ENCODE data around the gene SLC2A13. TPM values are rescaled to one million over a fixed set of nuclear protein-coding genes. Genes with fewer than 3 reads are reported as not detected.

Gene SLC2A13
- total RNA-seq, 2 donors from 2014 or later: 14.5 to 20.0 TPM

DNA sequence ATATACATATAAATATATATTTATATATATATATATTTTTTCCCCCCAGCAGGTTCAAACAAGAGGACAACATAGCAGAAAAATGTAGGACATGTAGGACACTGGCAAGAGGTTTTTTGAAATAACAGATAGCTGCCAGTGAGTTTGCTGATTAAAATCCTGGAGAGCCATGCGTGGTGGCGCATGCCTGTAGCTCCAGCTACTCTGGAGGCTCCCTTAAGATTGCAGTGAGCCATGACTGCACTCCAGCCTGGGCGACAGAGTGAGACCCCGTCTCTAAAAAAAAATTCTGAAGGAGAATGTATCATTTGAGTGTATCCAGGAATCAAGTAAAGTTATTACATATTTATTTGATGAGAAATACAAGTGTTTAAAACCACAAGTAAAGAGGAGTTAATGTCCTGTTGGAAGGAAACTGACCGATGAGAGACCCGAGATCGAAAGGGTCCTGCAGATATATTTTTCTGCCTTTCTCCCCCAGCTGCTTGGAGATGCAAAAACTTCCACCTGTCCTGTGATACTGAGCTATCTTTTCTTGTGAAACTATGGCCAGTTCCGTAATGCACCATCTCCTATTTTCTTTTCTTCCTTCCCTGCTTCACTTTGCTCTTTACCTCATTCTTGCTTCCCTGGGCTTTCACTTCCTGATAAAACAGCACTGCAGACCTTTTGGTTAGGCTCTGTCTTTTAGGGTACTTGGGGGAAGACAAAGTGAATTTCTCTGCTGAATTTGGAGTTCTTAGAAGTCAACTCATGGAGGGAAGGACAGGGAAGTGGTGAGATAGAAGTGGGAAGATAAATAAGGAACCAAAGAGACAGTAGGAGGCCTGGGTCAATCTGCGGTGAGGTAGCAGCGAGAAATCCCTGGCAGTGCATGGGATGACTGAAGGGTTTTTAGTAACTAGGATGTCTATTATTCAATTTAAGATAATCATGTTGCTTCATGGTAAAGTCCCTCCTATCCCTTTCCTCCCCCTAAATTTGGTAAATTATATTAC is 41.2 kb upstream of the SLC2A13 start:
- Histone ChIP-seq H3K27ac (no peak overlapping the region), H3K4me1 (ENCODE audit: control insufficient read depth in 1 of 2, low read depth in 2 of 2) (no peaks in the 10 kb centered on the region), H3K9me3 (no peaks in the 10 kb centered on the region), H3K4me3 (no peak overlapping the region), H3K36me3 (no peaks in the 10 kb centered on the region), H3K27me3 (replicated peaks; ENCODE audit: insufficient read depth) (no peaks in the 10 kb centered on the region)
- TF ChIP-seq, protein P1, sequence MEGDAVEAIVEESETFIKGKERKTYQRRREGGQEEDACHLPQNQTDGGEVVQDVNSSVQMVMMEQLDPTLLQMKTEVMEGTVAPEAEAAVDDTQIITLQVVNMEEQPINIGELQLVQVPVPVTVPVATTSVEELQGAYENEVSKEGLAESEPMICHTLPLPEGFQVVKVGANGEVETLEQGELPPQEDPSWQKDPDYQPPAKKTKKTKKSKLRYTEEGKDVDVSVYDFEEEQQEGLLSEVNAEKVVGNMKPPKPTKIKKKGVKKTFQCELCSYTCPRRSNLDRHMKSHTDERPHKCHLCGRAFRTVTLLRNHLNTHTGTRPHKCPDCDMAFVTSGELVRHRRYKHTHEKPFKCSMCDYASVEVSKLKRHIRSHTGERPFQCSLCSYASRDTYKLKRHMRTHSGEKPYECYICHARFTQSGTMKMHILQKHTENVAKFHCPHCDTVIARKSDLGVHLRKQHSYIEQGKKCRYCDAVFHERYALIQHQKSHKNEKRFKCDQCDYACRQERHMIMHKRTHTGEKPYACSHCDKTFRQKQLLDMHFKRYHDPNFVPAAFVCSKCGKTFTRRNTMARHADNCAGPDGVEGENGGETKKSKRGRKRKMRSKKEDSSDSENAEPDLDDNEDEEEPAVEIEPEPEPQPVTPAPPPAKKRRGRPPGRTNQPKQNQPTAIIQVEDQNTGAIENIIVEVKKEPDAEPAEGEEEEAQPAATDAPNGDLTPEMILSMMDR (IDR thresholded peaks at IDR 0.05): no peak
- ATAC-seq (ENCODE audit: insufficient number of reproducible peaks, low FRiP score, low read depth) (no peak), DNase-seq (ENCODE audit: low spot score) (no peak)

DNA sequence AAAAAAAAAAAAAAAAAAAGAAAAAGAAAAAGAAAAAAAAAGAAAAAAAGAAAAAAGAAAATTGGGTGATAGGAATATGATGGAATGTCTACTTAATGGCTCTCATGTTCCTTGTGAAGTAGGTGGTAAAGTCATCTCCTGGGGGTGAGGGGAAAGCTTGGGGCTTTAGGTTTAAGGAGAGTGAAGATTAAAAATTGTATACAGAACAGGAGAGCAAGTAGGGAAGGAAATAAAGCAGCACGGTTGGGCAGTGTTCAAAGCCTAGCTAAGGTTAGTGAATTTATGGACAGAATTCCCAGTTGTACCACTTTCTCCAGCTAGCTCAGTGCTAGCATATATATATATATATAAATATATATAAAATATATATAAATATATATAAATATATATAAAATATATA is 40.0 kb upstream of the SLC2A13 start:
- ATAC-seq (ENCODE audit: insufficient number of reproducible peaks, low FRiP score, low read depth) (no peak), DNase-seq (ENCODE audit: low spot score) (no peak)
- TF ChIP-seq, protein P1 (IDR thresholded peaks at IDR 0.05): no peak
- no peaks in the 10 kb centered on the region for H3K9me3 ChIP-seq
- no peaks in the 10 kb centered on the region for H3K4me1 ChIP-seq (ENCODE audit: control insufficient read depth in 1 of 2, low read depth in 2 of 2)
- no peaks in the 10 kb centered on the region for H3K27me3 ChIP-seq (replicated peaks; ENCODE audit: insufficient read depth)
- H3K4me3 ChIP-seq: no peak overlapping the region
- H3K36me3 ChIP-seq: no peaks in the 10 kb centered on the region
- no peak overlapping the region for H3K27ac ChIP-seq

DNA sequence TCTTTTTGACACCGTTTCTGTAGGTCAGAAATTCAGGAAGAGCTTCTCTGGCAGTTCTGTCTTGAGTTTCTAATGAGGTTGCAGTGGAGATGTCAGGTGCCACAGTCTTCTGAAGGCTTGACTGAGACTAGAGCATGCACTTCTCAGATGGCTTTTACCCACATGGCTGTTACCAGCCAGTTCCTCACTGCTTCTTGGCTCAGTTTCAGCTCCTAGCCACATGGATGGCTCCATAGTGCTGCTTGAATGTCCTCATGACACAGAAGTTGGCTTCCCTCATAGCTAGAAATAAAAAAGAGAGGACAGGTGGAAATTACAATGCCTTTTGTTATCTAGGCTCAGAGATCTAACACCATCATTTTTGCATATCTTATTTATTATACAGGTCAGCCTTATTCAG is 38.1 kb upstream of the SLC2A13 start:
- H3K27ac ChIP-seq: no peak overlapping the region
- ATAC-seq (ENCODE audit: insufficient number of reproducible peaks, low FRiP score, low read depth) (no peak), DNase-seq (ENCODE audit: low spot score) (no peak)
- H3K4me3 ChIP-seq: no peak overlapping the region
- H3K36me3 ChIP-seq: no peaks in the 10 kb centered on the region
- H3K4me1 ChIP-seq (ENCODE audit: control insufficient read depth in 1 of 2, low read depth in 2 of 2): no peaks in the 10 kb centered on the region
- TF ChIP-seq, protein P1 (IDR thresholded peaks at IDR 0.05): no peak
- H3K9me3 ChIP-seq: no peaks in the 10 kb centered on the region
- no peaks in the 10 kb centered on the region for H3K27me3 ChIP-seq (replicated peaks; ENCODE audit: insufficient read depth)

DNA sequence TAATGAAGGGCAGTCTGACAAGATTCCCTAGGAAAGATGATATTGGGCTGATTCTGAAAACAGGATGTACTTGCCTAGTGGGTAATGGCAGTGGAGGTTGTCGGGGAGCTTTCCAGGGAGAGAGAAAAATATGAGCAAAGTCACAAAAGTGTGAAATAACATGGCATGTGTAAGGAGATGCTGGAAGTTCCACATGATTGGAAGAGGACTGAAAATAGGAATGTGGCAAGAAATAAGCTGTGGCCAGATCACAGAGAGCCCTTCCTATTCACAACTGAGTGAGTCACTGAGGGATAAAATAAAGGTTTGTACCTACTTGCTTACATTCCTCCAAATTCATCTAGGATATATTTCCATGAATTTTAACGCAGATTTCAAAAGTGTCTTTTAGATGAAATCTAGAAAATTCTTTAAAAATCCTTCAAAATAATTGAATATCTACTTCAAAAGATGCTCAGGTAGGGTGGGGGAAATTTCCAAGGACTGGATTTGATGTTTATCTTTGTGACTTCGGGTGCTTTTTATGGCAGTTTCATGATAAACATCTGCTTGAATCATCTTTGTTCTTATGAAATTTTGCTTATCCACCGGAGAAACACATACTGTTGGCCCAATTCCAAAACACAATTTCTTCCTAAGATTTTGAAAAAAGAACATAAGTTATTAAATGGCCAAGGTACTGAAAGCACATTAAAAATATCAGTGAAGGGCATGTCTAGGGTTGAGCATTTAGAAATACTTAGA is 36.3 kb upstream of the SLC2A13 start:
- no peak for ATAC-seq (ENCODE audit: insufficient number of reproducible peaks, low FRiP score, low read depth)
- H3K4me1 ChIP-seq (ENCODE audit: control insufficient read depth in 1 of 2, low read depth in 2 of 2): no peaks in the 10 kb centered on the region
- no peak overlapping the region for H3K27ac ChIP-seq

More for the DNA sequence above, 36.3 kb upstream of the SLC2A13 start:
- Histone ChIP-seq H3K4me3 (no peak overlapping the region), H3K9me3 (no peaks in the 10 kb centered on the region), H3K27me3 (replicated peaks; ENCODE audit: insufficient read depth) (no peaks in the 10 kb centered on the region), H3K36me3 (no peaks in the 10 kb centered on the region)
- no peak for DNase-seq (ENCODE audit: low spot score)
- TF ChIP-seq, protein P1 (IDR thresholded peaks at IDR 0.05): no peak

Measured in thoracic aorta (tissue), 2 donors.